GM23338 (cell line): ENCODE results near the gene MYCBPAP. TPM values are rescaled to one million over a fixed set of nuclear protein-coding genes. Genes with fewer than 3 reads are reported as not detected.

ENCODE experiments used
- ATAC-seq: fragments of 200-7000 bp; cut with Tn5 transposase; 3 replicates; pipeline ENCODE4 v1.9.1; 2020
- DNase-seq: peaks from one replicate; pipeline ENCODE4 v3.0.0-alpha.2; 2015; ENCODE audit warnings: low spot score
- H2AFZ ChIP-seq: fragments of 200-600 bp; sonication (generic); 2 replicates; pipeline ENCODE4 v1.8.0; 2016; ENCODE audit warnings: antibody characterized with exemption, mild to moderate bottlenecking, moderate library complexity
- H3F3A ChIP-seq: fragments of 200-600 bp; sonication (generic); replicated peaks from 2 replicates; pipeline ENCODE4 v1.8.0; 2017; ENCODE audit warnings: antibody characterized with exemption, mixed run types, low read depth
- H3K27ac ChIP-seq: fragments of 200-600 bp; sonication (generic); 2 replicates; pipeline ENCODE4 v1.6.1; 2016; ENCODE audit warnings: low read depth
- H3K27me3 ChIP-seq: fragments of 200-600 bp; sonication (generic); 2 replicates; pipeline ENCODE4 v1.8.0; 2016; ENCODE audit warnings: mild to moderate bottlenecking, mixed run types, moderate library complexity; ENCODE audit not compliant: insufficient read depth
- H3K36me3 ChIP-seq: fragments of 200-600 bp; sonication (generic); 2 replicates; pipeline ENCODE4 v1.8.0; 2016; ENCODE audit warnings: mild to moderate bottlenecking; ENCODE audit not compliant: insufficient read depth
- H3K4me1 ChIP-seq: fragments of 200-600 bp; sonication (generic); 2 replicates; pipeline ENCODE4 v1.8.0; 2016; ENCODE audit warnings: mild to moderate bottlenecking, moderate library complexity; ENCODE audit not compliant: insufficient read depth
- H3K4me2 ChIP-seq: fragments of 200-600 bp; sonication (generic); 2 replicates; pipeline ENCODE4 v1.7.1; 2017; ENCODE audit warnings: mixed run types
- H3K4me3 ChIP-seq: fragments of 200-600 bp; sonication (generic); 2 replicates; pipeline ENCODE4 v1.6.1; 2016; ENCODE audit warnings: mixed run types
- H3K79me2 ChIP-seq: fragments of 200-600 bp; sonication (generic); replicated peaks from 2 replicates; pipeline ENCODE4 v1.8.0; 2017; ENCODE audit warnings: mild to moderate bottlenecking; ENCODE audit not compliant: insufficient read depth
- H3K9me2 ChIP-seq: fragments of 200-600 bp; sonication (generic); 2 replicates; pipeline ENCODE4 v1.8.0; 2017; ENCODE audit not compliant: insufficient read depth
- H4K20me1 ChIP-seq: fragments of 200-600 bp; sonication (generic); replicated peaks from 2 replicates; pipeline ENCODE4 v1.8.0; 2017; ENCODE audit warnings: mild to moderate bottlenecking; ENCODE audit not compliant: insufficient read depth
- H3K27ac Mint-ChIP-seq: 2 replicates; pipeline ENCODE4 v1.8.0; 2020; ENCODE audit warnings: inconsistent platforms, mild to moderate bottlenecking, moderate library complexity, mixed read lengths
- H3K27me3 Mint-ChIP-seq: 3 replicates; pipeline ENCODE4 v1.8.0; 2022; ENCODE audit warnings: low read depth, mild to moderate bottlenecking, moderate library complexity, mixed read lengths, inconsistent platforms; ENCODE audit not compliant: insufficient read depth, poor library complexity
- H3K36me3 Mint-ChIP-seq: 3 replicates; pipeline ENCODE4 v1.8.0; 2021; ENCODE audit warnings: low read depth, mild to moderate bottlenecking, inconsistent platforms, moderate library complexity, mixed read lengths
- H3K4me1 Mint-ChIP-seq: 3 replicates; pipeline ENCODE4 v1.8.0; 2020; ENCODE audit warnings: mild to moderate bottlenecking, inconsistent platforms, mixed read lengths
- H3K4me3 Mint-ChIP-seq: 3 replicates; pipeline ENCODE4 v1.8.0; 2021; ENCODE audit warnings: moderate library complexity, mild to moderate bottlenecking, inconsistent platforms, mixed read lengths
- H3K9me3 Mint-ChIP-seq: 3 replicates; pipeline ENCODE4 v1.8.0; 2020; ENCODE audit warnings: moderate library complexity, mild to moderate bottlenecking, inconsistent platforms, mixed read lengths
- CREB1 ChIP-seq: fragments of 250-450 bp; sonication (Bioruptor Pico); IDR thresholded peaks from 2 replicates; pipeline ENCODE4 v1.5.0; 2020; ENCODE audit warnings: low read depth, mild to moderate bottlenecking, moderate library complexity
- EZH2 ChIP-seq: fragments of 200-600 bp; sonication (generic); IDR thresholded peaks from one replicate; pipeline ENCODE4 v1.8.0; 2017; ENCODE audit warnings: antibody characterized with exemption, mild to moderate bottlenecking, low read depth; ENCODE audit not compliant: unreplicated experiment
- EZH2phosphoT487 ChIP-seq: fragments of 200-600 bp; sonication (generic); IDR thresholded peaks from one replicate; pipeline ENCODE4 v1.8.1; 2018; ENCODE audit warnings: antibody characterized with exemption; ENCODE audit not compliant: unreplicated experiment
- JUNB ChIP-seq: IDR thresholded peaks from one replicate; pipeline ENCODE4 v1.6.1; 2016; ENCODE audit warnings: antibody characterized with exemption; ENCODE audit not compliant: unreplicated experiment
- NANOG ChIP-seq: IDR thresholded peaks from 2 replicates; pipeline ENCODE4 v1.6.1; 2016; ENCODE audit warnings: antibody characterized with exemption, borderline replicate concordance
- POLR2AphosphoS5 ChIP-seq: IDR thresholded peaks from 2 replicates; pipeline ENCODE4 v1.6.1; 2016; ENCODE audit warnings: antibody characterized with exemption, low read depth
- STAT1 ChIP-seq: IDR thresholded peaks from one replicate; pipeline ENCODE4 v1.6.1; 2016; ENCODE audit warnings: antibody characterized with exemption; ENCODE audit not compliant: unreplicated experiment
- ZNF114 ChIP-seq: fragments of 250-450 bp; sonication (Bioruptor Pico); IDR thresholded peaks from 2 replicates; pipeline ENCODE4 v1.5.0; 2020; ENCODE audit warnings: mild to moderate bottlenecking, moderate library complexity
- ZNF331 ChIP-seq: fragments of 250-450 bp; sonication (Bioruptor Pico); IDR thresholded peaks from 2 replicates; pipeline ENCODE4 v1.5.0; 2020; ENCODE audit warnings: low read depth, mild to moderate bottlenecking, moderate library complexity
- polyA plus RNA-seq: library from polyadenylated mRNA; unstranded; fragments of >200 nt; fragmentation: Nextera tagmentation; extraction: Ambion mirVana; gene quantifications from 2 replicates; pipeline ENCODE4 v1.2.1, GENCODE V29; 2016
- total RNA-seq: library from RNA; depleted of rRNA; stranded (reverse); fragments of >200 nt; shearing (Covaris generic); gene quantifications from 2 replicates; pipeline ENCODE4 v1.2.3, GENCODE V29; 2014
- TF ChIP-seq, protein P1 (sequence below), 2 experiments: fragments of 200-600 bp in 1 of 2; sonication (generic) in 1 of 2; conservative IDR thresholded peaks; 2 replicates each; pipeline versions ENCODE4 v1.5.1 to v1.6.1; 2016 to 2017; ENCODE audit warnings: antibody characterized with exemption in 2 of 2, low read depth in 2 of 2, mild to moderate bottlenecking in 2 of 2, moderate library complexity in 1 of 2
- TF ChIP-seq, protein P2 (sequence below): fragments of 250-450 bp; sonication (Bioruptor Pico); IDR thresholded peaks from 2 replicates; pipeline ENCODE4 v1.5.0; 2020; ENCODE audit warnings: mild to moderate bottlenecking, moderate library complexity
- TF ChIP-seq, protein P3 (sequence below): IDR thresholded peaks from 2 replicates; pipeline ENCODE4 v1.6.1; 2016; ENCODE audit warnings: antibody characterized with exemption
- TF ChIP-seq, protein P4 (sequence below): IDR thresholded peaks from one replicate; pipeline ENCODE4 v1.6.1; 2018; ENCODE audit warnings: antibody characterized with exemption; ENCODE audit not compliant: unreplicated experiment

MYCBPAP gene
- total and polyA plus RNA-seq, 2 experiments from 2014 or later = 0.63 to 1.7 TPM

DNA sequence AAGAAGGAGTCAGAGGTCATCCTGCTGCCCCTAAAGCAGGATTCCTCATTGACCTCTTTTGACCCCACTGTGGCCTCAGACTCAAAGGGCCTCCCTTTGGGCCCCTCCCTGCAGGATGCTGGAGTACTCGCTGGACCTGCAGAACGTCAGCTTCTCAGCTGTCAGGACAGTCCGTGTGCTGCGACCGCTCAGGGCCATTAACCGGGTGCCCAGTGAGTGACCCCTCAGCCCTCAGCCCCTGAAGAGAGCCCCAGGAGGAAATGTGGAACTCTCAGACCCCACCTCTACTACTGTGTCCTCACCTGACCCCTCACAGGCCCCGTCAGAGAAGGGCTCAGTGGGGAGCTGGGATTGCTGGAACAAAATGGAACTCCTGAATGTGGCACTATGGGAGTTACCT lies 61.4 kb downstream of the MYCBPAP start:
- Mint-ChIP-seq H3K4me3 (no peak overlapping the region), H3K27ac (no peak overlapping the region), H3K4me1 (peaks cover 47% of the 10 kb centered on the region), H3K36me3 (no peaks in the 10 kb centered on the region; the same call in 2 of the 3 replicates), H3K9me3 (no peaks in the 10 kb centered on the region), H3K27me3 (peaks cover 36% of the 10 kb centered on the region)
- ATAC-seq (no peak), DNase-seq (no peak)
- H3K36me3 ChIP-seq = no peaks in the 10 kb centered on the region
- peaks cover 8% of the 10 kb centered on the region for H3K4me1 ChIP-seq
- H3K9me2 ChIP-seq = no peaks in the 10 kb centered on the region
- no peak overlapping the region for H2AFZ ChIP-seq
- no peaks in the 10 kb centered on the region for H3K79me2 ChIP-seq
- TF ChIP-seq CREB1 (CRISPR knock-in tag) = no peak
- no peak for TF ChIP-seq NANOG
- TF ChIP-seq, protein P1, sequence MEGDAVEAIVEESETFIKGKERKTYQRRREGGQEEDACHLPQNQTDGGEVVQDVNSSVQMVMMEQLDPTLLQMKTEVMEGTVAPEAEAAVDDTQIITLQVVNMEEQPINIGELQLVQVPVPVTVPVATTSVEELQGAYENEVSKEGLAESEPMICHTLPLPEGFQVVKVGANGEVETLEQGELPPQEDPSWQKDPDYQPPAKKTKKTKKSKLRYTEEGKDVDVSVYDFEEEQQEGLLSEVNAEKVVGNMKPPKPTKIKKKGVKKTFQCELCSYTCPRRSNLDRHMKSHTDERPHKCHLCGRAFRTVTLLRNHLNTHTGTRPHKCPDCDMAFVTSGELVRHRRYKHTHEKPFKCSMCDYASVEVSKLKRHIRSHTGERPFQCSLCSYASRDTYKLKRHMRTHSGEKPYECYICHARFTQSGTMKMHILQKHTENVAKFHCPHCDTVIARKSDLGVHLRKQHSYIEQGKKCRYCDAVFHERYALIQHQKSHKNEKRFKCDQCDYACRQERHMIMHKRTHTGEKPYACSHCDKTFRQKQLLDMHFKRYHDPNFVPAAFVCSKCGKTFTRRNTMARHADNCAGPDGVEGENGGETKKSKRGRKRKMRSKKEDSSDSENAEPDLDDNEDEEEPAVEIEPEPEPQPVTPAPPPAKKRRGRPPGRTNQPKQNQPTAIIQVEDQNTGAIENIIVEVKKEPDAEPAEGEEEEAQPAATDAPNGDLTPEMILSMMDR (conservative IDR thresholded peaks at IDR 0.05; ENCODE audit: low read depth in 2 of 2) = no peak
- TF ChIP-seq ZNF114 (CRISPR knock-in tag) = no peak
- no peak for TF ChIP-seq EZH2
- TF ChIP-seq, protein P2, sequence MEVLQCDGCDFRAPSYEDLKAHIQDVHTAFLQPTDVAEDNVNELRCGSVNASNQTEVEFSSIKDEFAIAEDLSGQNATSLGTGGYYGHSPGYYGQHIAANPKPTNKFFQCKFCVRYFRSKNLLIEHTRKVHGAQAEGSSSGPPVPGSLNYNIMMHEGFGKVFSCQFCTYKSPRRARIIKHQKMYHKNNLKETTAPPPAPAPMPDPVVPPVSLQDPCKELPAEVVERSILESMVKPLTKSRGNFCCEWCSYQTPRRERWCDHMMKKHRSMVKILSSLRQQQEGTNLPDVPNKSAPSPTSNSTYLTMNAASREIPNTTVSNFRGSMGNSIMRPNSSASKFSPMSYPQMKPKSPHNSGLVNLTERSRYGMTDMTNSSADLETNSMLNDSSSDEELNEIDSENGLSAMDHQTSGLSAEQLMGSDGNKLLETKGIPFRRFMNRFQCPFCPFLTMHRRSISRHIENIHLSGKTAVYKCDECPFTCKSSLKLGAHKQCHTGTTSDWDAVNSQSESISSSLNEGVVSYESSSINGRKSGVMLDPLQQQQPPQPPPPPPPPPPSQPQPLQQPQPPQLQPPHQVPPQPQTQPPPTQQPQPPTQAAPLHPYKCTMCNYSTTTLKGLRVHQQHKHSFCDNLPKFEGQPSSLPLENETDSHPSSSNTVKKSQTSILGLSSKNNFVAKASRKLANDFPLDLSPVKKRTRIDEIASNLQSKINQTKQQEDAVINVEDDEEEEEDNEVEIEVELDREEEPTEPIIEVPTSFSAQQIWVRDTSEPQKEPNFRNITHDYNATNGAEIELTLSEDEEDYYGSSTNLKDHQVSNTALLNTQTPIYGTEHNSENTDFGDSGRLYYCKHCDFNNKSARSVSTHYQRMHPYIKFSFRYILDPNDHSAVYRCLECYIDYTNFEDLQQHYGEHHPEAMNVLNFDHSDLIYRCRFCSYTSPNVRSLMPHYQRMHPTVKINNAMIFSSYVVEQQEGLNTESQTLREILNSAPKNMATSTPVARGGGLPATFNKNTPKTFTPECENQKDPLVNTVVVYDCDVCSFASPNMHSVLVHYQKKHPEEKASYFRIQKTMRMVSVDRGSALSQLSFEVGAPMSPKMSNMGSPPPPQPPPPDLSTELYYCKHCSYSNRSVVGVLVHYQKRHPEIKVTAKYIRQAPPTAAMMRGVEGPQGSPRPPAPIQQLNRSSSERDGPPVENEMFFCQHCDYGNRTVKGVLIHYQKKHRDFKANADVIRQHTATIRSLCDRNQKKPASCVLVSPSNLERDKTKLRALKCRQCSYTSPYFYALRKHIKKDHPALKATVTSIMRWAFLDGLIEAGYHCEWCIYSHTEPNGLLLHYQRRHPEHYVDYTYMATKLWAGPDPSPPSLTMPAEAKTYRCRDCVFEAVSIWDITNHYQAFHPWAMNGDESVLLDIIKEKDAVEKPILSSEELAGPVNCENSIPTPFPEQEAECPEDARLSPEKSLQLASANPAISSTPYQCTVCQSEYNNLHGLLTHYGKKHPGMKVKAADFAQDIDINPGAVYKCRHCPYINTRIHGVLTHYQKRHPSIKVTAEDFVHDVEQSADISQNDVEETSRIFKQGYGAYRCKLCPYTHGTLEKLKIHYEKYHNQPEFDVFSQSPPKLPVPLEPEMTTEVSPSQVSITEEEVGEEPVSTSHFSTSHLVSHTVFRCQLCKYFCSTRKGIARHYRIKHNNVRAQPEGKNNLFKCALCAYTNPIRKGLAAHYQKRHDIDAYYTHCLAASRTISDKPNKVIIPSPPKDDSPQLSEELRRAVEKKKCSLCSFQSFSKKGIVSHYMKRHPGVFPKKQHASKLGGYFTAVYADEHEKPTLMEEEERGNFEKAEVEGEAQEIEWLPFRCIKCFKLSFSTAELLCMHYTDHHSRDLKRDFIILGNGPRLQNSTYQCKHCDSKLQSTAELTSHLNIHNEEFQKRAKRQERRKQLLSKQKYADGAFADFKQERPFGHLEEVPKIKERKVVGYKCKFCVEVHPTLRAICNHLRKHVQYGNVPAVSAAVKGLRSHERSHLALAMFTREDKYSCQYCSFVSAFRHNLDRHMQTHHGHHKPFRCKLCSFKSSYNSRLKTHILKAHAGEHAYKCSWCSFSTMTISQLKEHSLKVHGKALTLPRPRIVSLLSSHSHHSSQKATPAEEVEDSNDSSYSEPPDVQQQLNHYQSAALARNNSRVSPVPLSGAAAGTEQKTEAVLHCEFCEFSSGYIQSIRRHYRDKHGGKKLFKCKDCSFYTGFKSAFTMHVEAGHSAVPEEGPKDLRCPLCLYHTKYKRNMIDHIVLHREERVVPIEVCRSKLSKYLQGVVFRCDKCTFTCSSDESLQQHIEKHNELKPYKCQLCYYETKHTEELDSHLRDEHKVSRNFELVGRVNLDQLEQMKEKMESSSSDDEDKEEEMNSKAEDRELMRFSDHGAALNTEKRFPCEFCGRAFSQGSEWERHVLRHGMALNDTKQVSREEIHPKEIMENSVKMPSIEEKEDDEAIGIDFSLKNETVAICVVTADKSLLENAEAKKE (CRISPR knock-in tag) = no peak
- no peak for TF ChIP-seq JUNB
- TF ChIP-seq, protein P3, sequence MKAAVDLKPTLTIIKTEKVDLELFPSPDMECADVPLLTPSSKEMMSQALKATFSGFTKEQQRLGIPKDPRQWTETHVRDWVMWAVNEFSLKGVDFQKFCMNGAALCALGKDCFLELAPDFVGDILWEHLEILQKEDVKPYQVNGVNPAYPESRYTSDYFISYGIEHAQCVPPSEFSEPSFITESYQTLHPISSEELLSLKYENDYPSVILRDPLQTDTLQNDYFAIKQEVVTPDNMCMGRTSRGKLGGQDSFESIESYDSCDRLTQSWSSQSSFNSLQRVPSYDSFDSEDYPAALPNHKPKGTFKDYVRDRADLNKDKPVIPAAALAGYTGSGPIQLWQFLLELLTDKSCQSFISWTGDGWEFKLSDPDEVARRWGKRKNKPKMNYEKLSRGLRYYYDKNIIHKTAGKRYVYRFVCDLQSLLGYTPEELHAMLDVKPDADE = no peak
- TF ChIP-seq, protein P4, sequence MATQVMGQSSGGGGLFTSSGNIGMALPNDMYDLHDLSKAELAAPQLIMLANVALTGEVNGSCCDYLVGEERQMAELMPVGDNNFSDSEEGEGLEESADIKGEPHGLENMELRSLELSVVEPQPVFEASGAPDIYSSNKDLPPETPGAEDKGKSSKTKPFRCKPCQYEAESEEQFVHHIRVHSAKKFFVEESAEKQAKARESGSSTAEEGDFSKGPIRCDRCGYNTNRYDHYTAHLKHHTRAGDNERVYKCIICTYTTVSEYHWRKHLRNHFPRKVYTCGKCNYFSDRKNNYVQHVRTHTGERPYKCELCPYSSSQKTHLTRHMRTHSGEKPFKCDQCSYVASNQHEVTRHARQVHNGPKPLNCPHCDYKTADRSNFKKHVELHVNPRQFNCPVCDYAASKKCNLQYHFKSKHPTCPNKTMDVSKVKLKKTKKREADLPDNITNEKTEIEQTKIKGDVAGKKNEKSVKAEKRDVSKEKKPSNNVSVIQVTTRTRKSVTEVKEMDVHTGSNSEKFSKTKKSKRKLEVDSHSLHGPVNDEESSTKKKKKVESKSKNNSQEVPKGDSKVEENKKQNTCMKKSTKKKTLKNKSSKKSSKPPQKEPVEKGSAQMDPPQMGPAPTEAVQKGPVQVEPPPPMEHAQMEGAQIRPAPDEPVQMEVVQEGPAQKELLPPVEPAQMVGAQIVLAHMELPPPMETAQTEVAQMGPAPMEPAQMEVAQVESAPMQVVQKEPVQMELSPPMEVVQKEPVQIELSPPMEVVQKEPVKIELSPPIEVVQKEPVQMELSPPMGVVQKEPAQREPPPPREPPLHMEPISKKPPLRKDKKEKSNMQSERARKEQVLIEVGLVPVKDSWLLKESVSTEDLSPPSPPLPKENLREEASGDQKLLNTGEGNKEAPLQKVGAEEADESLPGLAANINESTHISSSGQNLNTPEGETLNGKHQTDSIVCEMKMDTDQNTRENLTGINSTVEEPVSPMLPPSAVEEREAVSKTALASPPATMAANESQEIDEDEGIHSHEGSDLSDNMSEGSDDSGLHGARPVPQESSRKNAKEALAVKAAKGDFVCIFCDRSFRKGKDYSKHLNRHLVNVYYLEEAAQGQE = no peak
- no peak for TF ChIP-seq STAT1
- no peak for TF ChIP-seq EZH2phosphoT487
- no peak for TF ChIP-seq POLR2AphosphoS5
- no peak for TF ChIP-seq ZNF331
- no peak overlapping the region for H3K27ac ChIP-seq
- no peaks in the 10 kb centered on the region; the same call in 1 of the 2 replicates for H4K20me1 ChIP-seq
- H3K4me3 ChIP-seq = no peak overlapping the region
- H3F3A ChIP-seq = no peaks in the 10 kb centered on the region
- no peak overlapping the region for H3K4me2 ChIP-seq
- peaks cover 30% of the 10 kb centered on the region for H3K27me3 ChIP-seq
